Suprapubic skin (tissue), 3 donors: ENCODE data around the gene DAAM1.

Experiments
- POLR2A ChIP-seq, 2 donors: fragments of 450-650 bp; IDR thresholded peaks; one replicate each; pipeline ENCODE4 v1.6.1; 2017; ENCODE audit warnings: antibody characterized with exemption in 2 of 2, mild to moderate bottlenecking in 2 of 2, moderate library complexity in 2 of 2
- TF ChIP-seq, protein P1 (sequence below), 2 donors: fragments of 200-600 bp in 1 of 2; fragments of 450-650 bp in 1 of 2; sonication (generic) in 1 of 2; IDR thresholded peaks; one replicate each; pipeline ENCODE4 v1.5.1; 2016 to 2019; ENCODE audit warnings: antibody characterized with exemption in 2 of 2, mild to moderate bottlenecking in 1 of 2, moderate library complexity in 1 of 2

DNA sequence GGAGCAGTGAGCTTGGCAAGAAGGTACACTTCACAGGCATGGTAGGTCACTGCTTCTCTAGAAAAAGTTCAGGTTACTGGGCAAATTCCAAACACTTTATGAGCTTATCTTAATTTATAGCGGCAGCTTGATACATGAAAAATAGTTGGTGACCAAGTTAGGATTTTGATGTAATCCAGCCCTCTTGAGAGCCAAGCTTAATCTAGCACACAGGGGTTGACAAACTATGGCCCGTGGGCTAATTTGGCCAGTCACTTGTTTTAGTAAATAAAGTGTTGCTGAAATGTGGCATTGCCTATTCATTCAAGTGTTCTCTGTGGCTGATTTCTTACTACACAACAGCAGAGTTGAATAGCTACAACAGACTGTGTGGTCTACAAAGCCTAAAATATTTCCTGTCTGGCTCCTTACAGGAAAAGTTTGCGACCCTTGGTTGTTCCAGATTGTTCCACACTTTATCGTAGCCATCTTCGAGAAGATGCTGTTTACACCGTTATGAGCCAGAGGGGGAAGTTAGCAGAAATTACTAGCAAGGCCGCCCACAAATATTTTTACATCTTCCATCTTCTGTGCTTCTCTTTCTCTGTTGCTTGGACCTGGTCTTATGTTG, 120.9 kb downstream of the DAAM1 start:
- TF ChIP-seq, protein P1, sequence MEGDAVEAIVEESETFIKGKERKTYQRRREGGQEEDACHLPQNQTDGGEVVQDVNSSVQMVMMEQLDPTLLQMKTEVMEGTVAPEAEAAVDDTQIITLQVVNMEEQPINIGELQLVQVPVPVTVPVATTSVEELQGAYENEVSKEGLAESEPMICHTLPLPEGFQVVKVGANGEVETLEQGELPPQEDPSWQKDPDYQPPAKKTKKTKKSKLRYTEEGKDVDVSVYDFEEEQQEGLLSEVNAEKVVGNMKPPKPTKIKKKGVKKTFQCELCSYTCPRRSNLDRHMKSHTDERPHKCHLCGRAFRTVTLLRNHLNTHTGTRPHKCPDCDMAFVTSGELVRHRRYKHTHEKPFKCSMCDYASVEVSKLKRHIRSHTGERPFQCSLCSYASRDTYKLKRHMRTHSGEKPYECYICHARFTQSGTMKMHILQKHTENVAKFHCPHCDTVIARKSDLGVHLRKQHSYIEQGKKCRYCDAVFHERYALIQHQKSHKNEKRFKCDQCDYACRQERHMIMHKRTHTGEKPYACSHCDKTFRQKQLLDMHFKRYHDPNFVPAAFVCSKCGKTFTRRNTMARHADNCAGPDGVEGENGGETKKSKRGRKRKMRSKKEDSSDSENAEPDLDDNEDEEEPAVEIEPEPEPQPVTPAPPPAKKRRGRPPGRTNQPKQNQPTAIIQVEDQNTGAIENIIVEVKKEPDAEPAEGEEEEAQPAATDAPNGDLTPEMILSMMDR (IDR thresholded peaks at IDR 0.05), result no peak
- TF ChIP-seq POLR2A (IDR thresholded peaks at IDR 0.05), result no peak
